Vagina (tissue), 2 donors: ENCODE data around the gene SPATS2.

Source experiments
- CTCF ChIP-seq, 3 experiments: fragments of 450-650 bp in 2 of 3; fragments of 200-600 bp in 1 of 3; sonication (generic) in 1 of 3; IDR thresholded peaks; one replicate each; pipeline ENCODE4 v1.5.1; 2017 to 2019; ENCODE audit warnings: antibody characterized with exemption in 3 of 3, mild to moderate bottlenecking in 2 of 3, moderate library complexity in 2 of 3
- POLR2AphosphoS5 ChIP-seq, 2 donors: sonication (generic); formaldehyde crosslinking; IDR thresholded peaks; one replicate each; pipeline ENCODE4 v1.9.0; 2017; ENCODE audit warnings: antibody characterized with exemption in 2 of 2, mild to moderate bottlenecking in 2 of 2, low read depth in 1 of 2; ENCODE audit not compliant: insufficient read depth in 1 of 2

- TF ChIP-seq CTCF (IDR thresholded peaks at IDR 0.05) (no peak), POLR2AphosphoS5 (IDR thresholded peaks at IDR 0.05; ENCODE audit: insufficient read depth in 1 of 2, low read depth in 1 of 2) (no peak)
Measured at GRCh38 chr12:49519574-49519936, 152.3 kb downstream of the SPATS2 start.
